ENCODE data around the gene POU2F1.

GRCh38 chr1:167328816-167329483 is 108.3 kb downstream of the POU2F1 start:
- no peak for TF ChIP-seq CTCF (tag by site-specific recombination; IDR thresholded peaks at IDR 0.05)
- TF ChIP-seq ZNF707 (tag by site-specific recombination; IDR thresholded peaks at IDR 0.05) = no peak
- TF ChIP-seq BCL11B (tag by site-specific recombination; IDR thresholded peaks at IDR 0.05; ENCODE audit: low read depth) = no peak
- TF ChIP-seq ZNF19 (tag by site-specific recombination; IDR thresholded peaks at IDR 0.05; ENCODE audit: low read depth) = no peak
- TF ChIP-seq ZNF169 (tag by site-specific recombination; IDR thresholded peaks at IDR 0.05) = no peak

All from HEK293 (cell line).